ENCODE results near the gene FRMD4A. TPM values are rescaled to one million over a fixed set of nuclear protein-coding genes. Genes with fewer than 3 reads are reported as not detected.

The FRMD4A gene
- total and polyA plus RNA-seq, 12 donors: 9.1 to 29.6 (median 14.6) TPM

- no peaks in the 10 kb centered on the region for H3K27me3 ChIP-seq
- H3K36me3 ChIP-seq (replicated peaks in 1 of 2): peaks cover 0 to 18% of the 10 kb centered on the region in 2 donors
- 66 to 86% (median 75%) methylated on average over 9 of the region's 9 CpGs for WGBS, 4 donors
- intact Hi-C loops (cut with DNase I): no loop called here
- peak overlapping the region in 1 of 5 donors; percentile 38 for H3K27ac ChIP-seq
- no peak for DNase-seq
- H3K4me3 ChIP-seq: no peak overlapping the region
- H3K4me1 ChIP-seq (replicated peaks in 1 of 2): no peaks in the 10 kb centered on the region
- H3K9me3 ChIP-seq (replicated peaks in 1 of 3): no peaks in the 10 kb centered on the region
- TF ChIP-seq CTCF (IDR thresholded peaks at IDR 0.05) (no peak), POLR2A (IDR thresholded peaks at IDR 0.05) (no peak)
Measured at GRCh38 chr10:13696071-13696470, 634.7 kb downstream of the FRMD4A start.

GRCh38 chr10:13695588-13695987 lies 635.1 kb downstream of the FRMD4A start:
- Histone ChIP-seq H3K4me3 (no peak overlapping the region), H3K4me1 (replicated peaks in 1 of 2) (no peaks in the 10 kb centered on the region), H3K9me3 (replicated peaks in 1 of 3) (no peaks in the 10 kb centered on the region), H3K27ac (peak overlapping the region in 1 of 5 donors; percentile 38), H3K27me3 (no peaks in the 10 kb centered on the region), H3K36me3 (replicated peaks in 1 of 2) (peaks cover 0 to 15% of the 10 kb centered on the region in 2 donors)
- intact Hi-C loops (cut with DNase I): no loop called here
- TF ChIP-seq CTCF (IDR thresholded peaks at IDR 0.05): no peak
- TF ChIP-seq POLR2A (IDR thresholded peaks at IDR 0.05): no peak
- DNase-seq: peak in 1 of 7 donors; percentile 20
- 68 to 78% (median 71%) methylated on average over 10 to 13 of the region's 13 CpGs for WGBS, 4 donors

- Histone ChIP-seq H3K27me3 (no peaks in the 10 kb centered on the region), H3K36me3 (replicated peaks in 1 of 2) (peaks cover 0 to 15% of the 10 kb centered on the region in 2 donors), H3K27ac (no peak overlapping the region), H3K9me3 (replicated peaks in 1 of 3) (no peaks in the 10 kb centered on the region), H3K4me1 (replicated peaks in 1 of 2) (no peaks in the 10 kb centered on the region), H3K4me3 (no peak overlapping the region)
- intact Hi-C loops (cut with DNase I): no loop called here
- no peak for DNase-seq
- TF ChIP-seq CTCF (IDR thresholded peaks at IDR 0.05): no peak
- TF ChIP-seq POLR2A (IDR thresholded peaks at IDR 0.05): no peak
- WGBS, 4 donors: 74 to 82% (median 81%) methylated on average over 21 of the region's 21 CpGs
Measured at GRCh38 chr10:13693783-13694700, 636.7 kb downstream of the FRMD4A start.

- Histone ChIP-seq H3K4me3 (no peak overlapping the region), H3K9me3 (replicated peaks in 1 of 3) (no peaks in the 10 kb centered on the region), H3K27ac (no peak overlapping the region), H3K27me3 (no peaks in the 10 kb centered on the region), H3K4me1 (replicated peaks in 1 of 2) (peaks cover 0 to 2% of the 10 kb centered on the region in 2 donors), H3K36me3 (replicated peaks in 1 of 2) (peaks cover 0 to 15% of the 10 kb centered on the region in 2 donors)
- TF ChIP-seq CTCF (IDR thresholded peaks at IDR 0.05) (no peak), POLR2A (IDR thresholded peaks at IDR 0.05) (no peak)
- intact Hi-C loops (cut with DNase I): no loop called here
- DNase-seq: no peak
- WGBS, 4 donors: 64 to 72% (median 69%) methylated on average over 6 to 10 of the region's 10 CpGs
Measured at GRCh38 chr10:13690281-13690825, 640.4 kb downstream of the FRMD4A start.
